ENCODE measurements around the gene SRC.

DNA sequence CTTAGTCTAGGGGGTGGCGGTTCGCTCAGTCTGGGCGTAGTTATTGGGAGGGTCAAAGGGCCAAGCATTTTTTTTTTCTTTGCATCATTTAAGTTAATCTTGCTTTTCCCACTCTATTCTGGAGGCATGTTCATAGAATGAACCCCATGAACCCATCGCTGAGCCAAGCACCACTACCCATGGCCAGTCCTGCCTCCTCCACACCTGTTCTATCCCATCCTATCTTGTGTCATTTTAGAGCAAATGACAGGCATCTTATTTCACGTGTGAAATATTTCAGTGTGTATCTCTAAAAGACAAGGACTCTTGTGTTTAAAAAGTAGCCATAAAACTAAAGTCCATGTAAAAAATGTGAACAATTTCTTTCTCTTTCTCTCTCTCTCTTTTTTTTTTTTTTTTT lies 13.9 kb downstream of the SRC start:
- TF ChIP-seq, protein P1, sequence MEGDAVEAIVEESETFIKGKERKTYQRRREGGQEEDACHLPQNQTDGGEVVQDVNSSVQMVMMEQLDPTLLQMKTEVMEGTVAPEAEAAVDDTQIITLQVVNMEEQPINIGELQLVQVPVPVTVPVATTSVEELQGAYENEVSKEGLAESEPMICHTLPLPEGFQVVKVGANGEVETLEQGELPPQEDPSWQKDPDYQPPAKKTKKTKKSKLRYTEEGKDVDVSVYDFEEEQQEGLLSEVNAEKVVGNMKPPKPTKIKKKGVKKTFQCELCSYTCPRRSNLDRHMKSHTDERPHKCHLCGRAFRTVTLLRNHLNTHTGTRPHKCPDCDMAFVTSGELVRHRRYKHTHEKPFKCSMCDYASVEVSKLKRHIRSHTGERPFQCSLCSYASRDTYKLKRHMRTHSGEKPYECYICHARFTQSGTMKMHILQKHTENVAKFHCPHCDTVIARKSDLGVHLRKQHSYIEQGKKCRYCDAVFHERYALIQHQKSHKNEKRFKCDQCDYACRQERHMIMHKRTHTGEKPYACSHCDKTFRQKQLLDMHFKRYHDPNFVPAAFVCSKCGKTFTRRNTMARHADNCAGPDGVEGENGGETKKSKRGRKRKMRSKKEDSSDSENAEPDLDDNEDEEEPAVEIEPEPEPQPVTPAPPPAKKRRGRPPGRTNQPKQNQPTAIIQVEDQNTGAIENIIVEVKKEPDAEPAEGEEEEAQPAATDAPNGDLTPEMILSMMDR (IDR thresholded peaks at IDR 0.05), result no peak
- TF ChIP-seq POLR2A (IDR thresholded peaks at IDR 0.05) (no peak), POLR2AphosphoS5 (IDR thresholded peaks at IDR 0.05) (no peak)

All from gastroesophageal sphincter (tissue), 3 donors.